NCI-H2196 (cell line): ENCODE measurements around the gene DAO.
"Not testable (repeated sequence)": the region's sequence is repeated elsewhere in the genome, so short reads cannot be mapped to it uniquely, and the experiment has no call there.

ENCODE experiments used
- DNase-seq: peaks from one replicate; lab custom pipeline; 2025; ENCODE audit not compliant: unreplicated experiment; lab: John Stamatoyannopoulos, UW

The DAO gene

GRCh38 chr12:108849660-108850059 lies 30.2 kb upstream of the DAO start:
- DNase-seq: no peak

GRCh38 chr12:108850854-108851573 lies 28.9 kb upstream of the DAO start:
- no peak for DNase-seq

GRCh38 chr12:108852674-108853309 lies 27.1 kb upstream of the DAO start:
- DNase-seq: no peak

- DNase-seq: no peak
These were observed 26.5 kb upstream of the DAO start for GRCh38 chr12:108853426-108853825.

GRCh38 chr12:108853981-108854446 lies 25.9 kb upstream of the DAO start:
- no peak for DNase-seq

- DNase-seq: no peak
These were observed 25.2 kb upstream of the DAO start for GRCh38 chr12:108854451-108855283.

GRCh38 chr12:108855284-108856169 lies 24.4 kb upstream of the DAO start:
- no peak for DNase-seq

- no peak for DNase-seq
These were observed 23.8 kb upstream of the DAO start for GRCh38 chr12:108856170-108856427.

- DNase-seq: no peak
These were observed 23.3 kb upstream of the DAO start for GRCh38 chr12:108856428-108857157.

GRCh38 chr12:108857158-108857407 lies 22.8 kb upstream of the DAO start:
- no peak for DNase-seq

GRCh38 chr12:108858311-108859074 lies 21.4 kb upstream of the DAO start:
- DNase-seq: no peak

- not testable (repeated sequence) for DNase-seq
These were observed 20.6 kb upstream of the DAO start for GRCh38 chr12:108859141-108859922.

- DNase-seq: no peak
These were observed 20.0 kb upstream of the DAO start for GRCh38 chr12:108859923-108860291.

GRCh38 chr12:108860443-108860842 lies 19.4 kb upstream of the DAO start:
- no peak for DNase-seq

GRCh38 chr12:108861878-108862587 lies 17.9 kb upstream of the DAO start:
- no peak for DNase-seq

GRCh38 chr12:108862588-108862959 lies 17.3 kb upstream of the DAO start:
- no peak for DNase-seq

- DNase-seq: no peak
These were observed 14.7 kb upstream of the DAO start for GRCh38 chr12:108865169-108865568.

- DNase-seq: not testable (repeated sequence)
These were observed 13.8 kb upstream of the DAO start for GRCh38 chr12:108866083-108866482.

- DNase-seq: no peak
These were observed 11.1 kb upstream of the DAO start for GRCh38 chr12:108868781-108869180.
